Measurements from ENCODE around the gene KIAA1328. TPM values are rescaled to one million over a fixed set of nuclear protein-coding genes. Genes with fewer than 3 reads are reported as not detected.

Gene KIAA1328
- polyA plus RNA-seq, 6 donors from 2014 or later = 11.6 to 19.9 (median 14.9) TPM

GRCh38 chr18:37242091-37242490 lies 413.2 kb downstream of the KIAA1328 start:
- peaks cover 1 to 6% (median 4%) of the 10 kb centered on the region in 3 donors for H3K4me1 Mint-ChIP-seq

GRCh38 chr18:37242826-37243560 lies 414.1 kb downstream of the KIAA1328 start:
- H3K9me3 Mint-ChIP-seq = peaks cover 0 to 4% (median 0%) of the 10 kb centered on the region in 7 donors
- peaks cover 4 to 16% of the 10 kb centered on the region in 2 donors for H3K36me3 Mint-ChIP-seq
- DNase-seq (no peak), ATAC-seq (ENCODE audit: low read depth in 2 of 2) (no peak)
- no peak overlapping the region for H3K27ac Mint-ChIP-seq
- peaks cover 25 to 55% (median 49%) of the 10 kb centered on the region in 3 donors for H3K27me3 Mint-ChIP-seq
- H3K4me1 Mint-ChIP-seq = peaks cover 1 to 6% (median 4%) of the 10 kb centered on the region in 3 donors
- H3K4me3 Mint-ChIP-seq = peak overlapping the region in 3 of 8 donors; percentile 13 to 79 (median 62)

More at GRCh38 chr18:37242091-37242490, 413.2 kb downstream of the KIAA1328 start:
- H3K27me3 Mint-ChIP-seq = peaks cover 25 to 55% (median 53%) of the 10 kb centered on the region in 3 donors
- H3K9me3 Mint-ChIP-seq = peaks cover 0 to 4% (median 0%) of the 10 kb centered on the region in 7 donors
- ATAC-seq (ENCODE audit: low read depth in 2 of 2) = no peak
- no peak for DNase-seq
- H3K27ac Mint-ChIP-seq = peak overlapping the region in 1 of 6 donors; percentile 5
- H3K4me3 Mint-ChIP-seq = no peak overlapping the region
- peaks cover 4 to 16% of the 10 kb centered on the region in 2 donors for H3K36me3 Mint-ChIP-seq

DNA sequence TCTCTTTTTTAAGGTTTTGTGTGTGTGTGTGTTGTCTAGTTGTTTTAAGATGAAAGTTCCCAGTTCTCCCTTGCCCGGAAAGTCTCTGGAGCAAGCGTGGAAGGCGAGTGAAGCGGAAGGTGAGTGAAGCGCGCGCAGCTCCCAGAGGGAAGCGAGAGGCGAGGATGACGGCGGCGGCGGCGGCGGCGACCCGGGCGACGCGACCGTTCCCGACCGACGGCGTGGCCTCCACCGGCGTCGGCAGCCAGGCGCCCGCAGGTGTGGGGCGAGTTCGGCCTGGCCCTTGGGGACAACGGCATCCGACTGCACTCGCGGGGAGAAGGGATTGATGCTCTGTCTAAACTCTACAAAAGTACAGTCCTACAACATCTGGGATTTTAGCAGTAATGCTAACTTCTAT lies 414.8 kb downstream of the KIAA1328 start:
- peaks cover 25 to 55% (median 52%) of the 10 kb centered on the region in 3 donors for H3K27me3 Mint-ChIP-seq
- ATAC-seq (ENCODE audit: low read depth in 2 of 2) (no peak), DNase-seq (no peak)
- peaks cover 0 to 4% (median 0%) of the 10 kb centered on the region in 7 donors for H3K9me3 Mint-ChIP-seq
- peaks cover 1 to 6% (median 4%) of the 10 kb centered on the region in 3 donors for H3K4me1 Mint-ChIP-seq
- H3K4me3 Mint-ChIP-seq = peak overlapping the region in 1 of 8 donors; percentile 65
- peaks cover 4 to 16% of the 10 kb centered on the region in 2 donors for H3K36me3 Mint-ChIP-seq
- no peak overlapping the region for H3K27ac Mint-ChIP-seq

DNA sequence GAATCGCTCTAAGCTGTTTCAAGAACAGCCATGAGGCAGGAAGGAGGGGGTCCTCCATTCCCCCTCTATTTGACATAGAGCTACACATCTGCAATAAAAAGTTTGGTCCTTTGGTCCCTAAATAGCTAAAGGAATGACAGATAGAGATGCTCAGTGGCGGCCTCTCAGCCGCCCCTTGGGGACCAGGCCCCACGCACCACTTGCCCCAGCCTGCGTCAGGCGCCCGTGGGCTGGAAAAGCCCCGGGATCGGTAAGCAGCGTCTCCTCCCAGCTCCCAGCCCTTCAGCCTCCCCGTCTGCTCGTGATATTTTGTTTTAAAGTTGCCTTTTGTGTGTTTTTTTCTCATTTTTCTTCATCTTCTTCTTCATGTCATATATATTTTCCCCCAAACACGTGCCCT lies 415.7 kb downstream of the KIAA1328 start:
- ATAC-seq (ENCODE audit: low read depth in 2 of 2) (no peak), DNase-seq (no peak)
- peaks cover 25 to 60% (median 54%) of the 10 kb centered on the region in 3 donors for H3K27me3 Mint-ChIP-seq
- peaks cover 0 to 4% (median 0%) of the 10 kb centered on the region in 7 donors for H3K9me3 Mint-ChIP-seq
- peaks cover 1 to 7% (median 6%) of the 10 kb centered on the region in 3 donors for H3K4me1 Mint-ChIP-seq
- no peak overlapping the region for H3K4me3 Mint-ChIP-seq
- no peak overlapping the region for H3K27ac Mint-ChIP-seq
- H3K36me3 Mint-ChIP-seq = peaks cover 4 to 16% of the 10 kb centered on the region in 2 donors

- DNase-seq = no peak
- no peak overlapping the region for H3K4me3 Mint-ChIP-seq
- H3K27me3 Mint-ChIP-seq = peaks cover 41 to 66% (median 64%) of the 10 kb centered on the region in 3 donors
Observed at GRCh38 chr18:37246779-37247340, 417.9 kb downstream of the KIAA1328 start.

DNA sequence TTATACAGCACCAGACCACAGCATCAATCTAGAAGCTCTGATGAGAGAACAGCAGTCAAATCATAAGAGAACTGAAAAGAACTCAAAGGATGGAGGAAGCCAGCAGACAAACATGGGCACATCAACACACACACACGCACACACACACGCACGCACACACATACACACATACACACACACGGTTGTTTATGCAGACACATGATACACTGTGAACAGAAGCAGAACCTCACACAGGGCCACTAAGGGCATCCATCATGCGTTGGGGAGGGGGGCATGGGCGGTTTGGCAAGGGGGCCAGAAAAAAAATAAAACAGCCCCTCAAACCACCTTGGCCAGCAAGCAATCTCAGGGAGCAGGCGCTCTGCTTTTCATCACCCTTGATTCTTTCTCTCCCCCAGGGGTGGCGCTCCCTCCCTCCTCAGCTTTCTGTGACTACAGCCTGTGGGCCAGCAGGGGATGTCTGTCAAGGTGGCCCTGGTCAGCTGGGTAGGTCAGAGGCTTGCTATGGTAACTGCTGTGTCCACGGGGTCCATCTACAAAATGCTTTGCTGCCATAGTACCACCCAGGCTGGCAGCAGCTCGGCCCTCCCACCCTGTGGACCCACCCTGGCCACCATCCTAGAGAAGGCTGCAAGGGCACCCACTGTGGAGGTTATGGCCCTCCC lies 418.7 kb downstream of the KIAA1328 start:
- Mint-ChIP-seq H3K36me3 (peaks cover 4 to 23% of the 10 kb centered on the region in 2 donors), H3K9me3 (peaks cover 0 to 5% (median 1%) of the 10 kb centered on the region in 7 donors), H3K27ac (peak overlapping the region in 1 of 6 donors; percentile 35), H3K4me1 (peaks cover 2 to 7% (median 6%) of the 10 kb centered on the region in 3 donors), H3K27me3 (peaks cover 45 to 69% (median 66%) of the 10 kb centered on the region in 3 donors), H3K4me3 (no peak overlapping the region)
- ATAC-seq (ENCODE audit: low read depth in 2 of 2) (no peak), DNase-seq (no peak)

More at GRCh38 chr18:37246779-37247340, 417.9 kb downstream of the KIAA1328 start:
- ATAC-seq (ENCODE audit: low read depth in 2 of 2) = no peak
- Mint-ChIP-seq H3K9me3 (peaks cover 0 to 4% (median 0%) of the 10 kb centered on the region in 7 donors), H3K27ac (no peak overlapping the region), H3K4me1 (peaks cover 1 to 7% (median 6%) of the 10 kb centered on the region in 3 donors), H3K36me3 (peaks cover 4 to 16% of the 10 kb centered on the region in 2 donors)

DNA sequence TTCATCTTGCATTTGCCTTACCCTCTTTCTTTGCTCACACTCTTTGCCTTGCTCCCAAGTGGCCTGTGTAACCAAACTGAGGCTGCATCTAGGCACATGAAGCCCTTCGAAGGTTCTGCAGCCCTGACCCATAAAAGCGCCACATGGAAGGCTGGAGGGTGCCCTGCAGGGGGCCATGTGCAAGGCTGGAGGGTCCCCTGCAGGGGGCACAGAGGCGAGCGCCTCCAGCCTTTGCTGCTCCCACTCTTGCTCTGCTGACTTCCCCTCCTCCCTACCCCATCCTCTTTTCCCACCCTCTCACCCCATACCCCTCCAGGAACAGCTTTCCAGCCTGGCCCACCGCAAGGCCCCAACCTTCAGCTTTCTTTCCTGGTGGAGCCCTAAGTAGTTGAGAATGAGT lies 419.4 kb downstream of the KIAA1328 start:
- DNase-seq = no peak
- Mint-ChIP-seq H3K4me3 (no peak overlapping the region), H3K36me3 (peaks cover 4 to 25% of the 10 kb centered on the region in 2 donors), H3K9me3 (peaks cover 0 to 6% (median 0%) of the 10 kb centered on the region in 7 donors), H3K27me3 (peaks cover 49 to 70% (median 65%) of the 10 kb centered on the region in 3 donors), H3K4me1 (peaks cover 5 to 7% (median 6%) of the 10 kb centered on the region in 3 donors), H3K27ac (no peak overlapping the region)
- ATAC-seq (ENCODE audit: low read depth in 2 of 2) = no peak

- ATAC-seq (ENCODE audit: low read depth in 2 of 2) (no peak), DNase-seq (no peak)
- Mint-ChIP-seq H3K4me3 (no peak overlapping the region), H3K36me3 (peaks cover 4 to 18% of the 10 kb centered on the region in 2 donors), H3K27me3 (peaks cover 42 to 60% (median 55%) of the 10 kb centered on the region in 3 donors), H3K27ac (no peak overlapping the region), H3K4me1 (peaks cover 0 to 4% (median 3%) of the 10 kb centered on the region in 3 donors), H3K9me3 (peaks cover 0 to 6% (median 0%) of the 10 kb centered on the region in 7 donors)
Observed at GRCh38 chr18:37249171-37249886, 420.4 kb downstream of the KIAA1328 start.

GRCh38 chr18:37249895-37250618 lies 421.1 kb downstream of the KIAA1328 start:
- H3K27me3 Mint-ChIP-seq = peaks cover 43 to 60% (median 55%) of the 10 kb centered on the region in 3 donors
- H3K36me3 Mint-ChIP-seq = peaks cover under 1 to 11% of the 10 kb centered on the region in 2 donors
- ATAC-seq (ENCODE audit: low read depth in 2 of 2) = no peak
- H3K4me1 Mint-ChIP-seq = peaks cover 5 to 7% (median 6%) of the 10 kb centered on the region in 3 donors
- no peak overlapping the region for H3K27ac Mint-ChIP-seq
- DNase-seq = no peak
- peak overlapping the region in 1 of 8 donors; percentile 7 for H3K4me3 Mint-ChIP-seq
- peaks cover 0 to 6% (median 0%) of the 10 kb centered on the region in 7 donors for H3K9me3 Mint-ChIP-seq

- ATAC-seq (ENCODE audit: low read depth in 2 of 2) (no peak), DNase-seq (no peak)
- H3K4me3 Mint-ChIP-seq = peak overlapping the region in 3 of 8 donors; percentile 21 to 74 (median 59)
- H3K9me3 Mint-ChIP-seq = peaks cover 0 to 6% (median 0%) of the 10 kb centered on the region in 7 donors
- H3K27ac Mint-ChIP-seq = no peak overlapping the region
- H3K4me1 Mint-ChIP-seq = peaks cover 5 to 9% (median 6%) of the 10 kb centered on the region in 3 donors
- peaks cover 41 to 68% (median 65%) of the 10 kb centered on the region in 3 donors for H3K27me3 Mint-ChIP-seq
- H3K36me3 Mint-ChIP-seq = peaks cover 0 to 10% of the 10 kb centered on the region in 2 donors
Observed at GRCh38 chr18:37251679-37252078, 422.8 kb downstream of the KIAA1328 start.

DNA sequence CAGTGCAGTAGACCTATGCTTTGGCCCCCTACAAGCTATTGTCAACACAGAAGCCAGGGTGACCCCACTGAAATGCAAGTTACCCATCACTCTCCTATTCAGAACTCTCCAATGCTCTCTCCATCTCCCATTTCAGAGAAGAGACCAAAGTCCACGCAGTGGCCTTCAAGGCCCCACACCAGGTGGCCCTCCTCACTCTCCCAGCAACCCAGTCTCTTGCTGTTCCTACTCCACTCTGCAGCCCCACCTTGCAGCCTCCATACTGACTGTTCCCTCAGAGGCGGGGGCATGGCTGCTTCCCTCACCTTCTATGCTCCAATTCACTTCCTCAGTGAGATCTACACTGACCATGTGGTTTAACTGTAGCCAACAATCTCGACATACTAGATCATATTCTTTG lies 423.4 kb downstream of the KIAA1328 start:
- H3K36me3 Mint-ChIP-seq = peaks cover 0 to 10% of the 10 kb centered on the region in 2 donors
- peaks cover 0 to 6% (median 0%) of the 10 kb centered on the region in 7 donors for H3K9me3 Mint-ChIP-seq
- no peak for ATAC-seq (ENCODE audit: low read depth in 2 of 2)
- peaks cover 44 to 71% (median 69%) of the 10 kb centered on the region in 3 donors for H3K27me3 Mint-ChIP-seq
- H3K27ac Mint-ChIP-seq = no peak overlapping the region
- peaks cover 5 to 9% (median 6%) of the 10 kb centered on the region in 3 donors for H3K4me1 Mint-ChIP-seq
- H3K4me3 Mint-ChIP-seq = peak overlapping the region in 7 of 8 donors; percentile 55 to 76 (median 68)
- DNase-seq = no peak

- Mint-ChIP-seq H3K9me3 (peaks cover 0 to 6% (median 0%) of the 10 kb centered on the region in 7 donors), H3K36me3 (peaks cover 0 to 10% of the 10 kb centered on the region in 2 donors), H3K27me3 (peaks cover 49 to 77% (median 75%) of the 10 kb centered on the region in 3 donors), H3K4me1 (peaks cover 5 to 9% (median 6%) of the 10 kb centered on the region in 3 donors), H3K4me3 (peak overlapping the region; percentile 48 to 83 (median 68)), H3K27ac (no peak overlapping the region)
- ATAC-seq (ENCODE audit: low read depth in 2 of 2) = no peak
- DNase-seq = no peak
Observed at GRCh38 chr18:37252854-37253393, 424.0 kb downstream of the KIAA1328 start.

Data from naive B cell (primary cell).